Endothelial cell of umbilical vein (primary cell): ENCODE data around the gene RAB33B. TPM values are rescaled to one million over a fixed set of nuclear protein-coding genes. Genes with fewer than 3 reads are reported as not detected.

Experiments
- BruUV-seq: library from RNA; stranded (reverse); fragments of 400-500 nt; replicated peaks from 2 replicates; lab custom pipeline; 2021; lab: Mats Ljungman, UMichigan
- CTCF ChIA-PET: fragments of 300-600, 350-600 bp; sonication (Branson Sonifier 250); formaldehyde crosslinking; loops from one replicate; lab custom pipeline; 2021; ENCODE audit warnings: antibody characterized with exemption, inconsistent platforms; lab: Charles Lee
- POLR2A ChIA-PET: fragments of 300-600, 350-600 bp; sonication (Branson Sonifier 250); formaldehyde crosslinking; loops from one replicate; lab custom pipeline; 2021; ENCODE audit warnings: antibody characterized with exemption, inconsistent platforms; lab: Charles Lee
- DNase-seq: peaks from one replicate; pipeline ENCODE4 v3.0.0-alpha.2; 2011; ENCODE audit warnings: low read depth, low spot score
- FAIRE-seq: peaks from 2 replicates; lab custom pipeline; 2011; peaks lifted over from hg19 to GRCh38; lab: Jason Lieb, UNC
- H2AFZ ChIP-seq: 2 replicates; pipeline ENCODE4 v1.6.0; 2012; ENCODE audit warnings: low read depth, low read length, control low read depth, inconsistent platforms
- H3K27ac ChIP-seq: 2 replicates; pipeline ENCODE4 v1.5.1; 2011; ENCODE audit warnings: low read depth, mild to moderate bottlenecking, control low read depth, low read length, moderate library complexity; ENCODE audit not compliant: insufficient read depth
- H3K27me3 ChIP-seq, 2 experiments: 2 replicates each; pipeline versions ENCODE4 v1.6.0 to v1.6.1; 2011; ENCODE audit warnings: low read length in 2 of 2, mixed read lengths in 1 of 2; ENCODE audit not compliant: control insufficient read depth in 2 of 2, insufficient read depth in 2 of 2
- H3K36me3 ChIP-seq, 2 experiments: 2 replicates in 1 of 2; 3 replicates in 1 of 2; pipeline ENCODE4 v1.5.1; 2011; ENCODE audit warnings: low read length in 2 of 2, mild to moderate bottlenecking in 1 of 2, moderate library complexity in 1 of 2; ENCODE audit not compliant: control insufficient read depth in 2 of 2, insufficient read depth in 2 of 2; ENCODE audit errors: extremely low read depth in 1 of 2
- H3K4me1 ChIP-seq: 3 replicates; pipeline ENCODE4 v1.5.1; 2011; ENCODE audit warnings: mild to moderate bottlenecking, low read length; ENCODE audit not compliant: control insufficient read depth, insufficient read depth; ENCODE audit errors: extremely low read depth
- H3K4me2 ChIP-seq: 2 replicates; pipeline ENCODE4 v1.6.1; 2011; ENCODE audit warnings: low read length, control low read depth, mixed read lengths; ENCODE audit not compliant: insufficient read depth
- H3K4me3 ChIP-seq, 3 experiments: fragments of 200-600 bp in 1 of 3; sonication (generic), shearing (Covaris generic) in 1 of 3; replicated peaks in 1 of 3; 2 replicates each; pipeline ENCODE4 v1.5.1; 2011 to 2016; ENCODE audit warnings: control low read depth in 3 of 3, low read length in 3 of 3, mild to moderate bottlenecking in 2 of 3, inconsistent platforms in 1 of 3, low read depth in 1 of 3, moderate library complexity in 1 of 3; ENCODE audit not compliant: insufficient read depth in 1 of 3
- H3K79me2 ChIP-seq: 2 replicates; pipeline ENCODE4 v1.6.0; 2012; ENCODE audit warnings: low read length, inconsistent platforms; ENCODE audit not compliant: control insufficient read depth, insufficient read depth
- H3K9ac ChIP-seq: replicated peaks from 2 replicates; pipeline ENCODE3; 2011; ENCODE audit warnings: low read length, control low read depth; ENCODE audit not compliant: insufficient read depth; ENCODE audit errors: extremely low read depth
- H3K9me1 ChIP-seq: replicated peaks from 3 replicates; pipeline ENCODE4 v1.6.0; 2011; ENCODE audit warnings: mild to moderate bottlenecking, low read length; ENCODE audit not compliant: control insufficient read depth, insufficient read depth; ENCODE audit errors: extremely low read depth
- H3K9me3 ChIP-seq: replicated peaks from 2 replicates; pipeline ENCODE4 v1.5.1; 2012; ENCODE audit warnings: low read length, inconsistent platforms; ENCODE audit not compliant: control insufficient read depth, insufficient read depth
- H4K20me1 ChIP-seq: replicated peaks from 2 replicates; pipeline ENCODE3; 2011; ENCODE audit warnings: mild to moderate bottlenecking, low read length; ENCODE audit not compliant: control insufficient read depth, insufficient read depth; ENCODE audit errors: extremely low read depth
- EZH2 ChIP-seq: IDR thresholded peaks from 2 replicates; pipeline ENCODE4 v1.6.1; 2012; ENCODE audit warnings: borderline replicate concordance, low read depth, mild to moderate bottlenecking, moderate library complexity, low read length, inconsistent platforms; ENCODE audit not compliant: severe bottlenecking
- FOS ChIP-seq: IDR thresholded peaks from 2 replicates; pipeline ENCODE4 v1.6.1; 2011; ENCODE audit warnings: mild to moderate bottlenecking, low read length, moderate library complexity, borderline replicate concordance; ENCODE audit not compliant: insufficient read depth
- GATA2 ChIP-seq: IDR thresholded peaks from 2 replicates; pipeline ENCODE4 v1.7.0; 2011; ENCODE audit warnings: low read depth, mild to moderate bottlenecking, moderate library complexity, mixed read lengths, low read length; ENCODE audit not compliant: insufficient read length, insufficient read depth
- JUN ChIP-seq: IDR thresholded peaks from 2 replicates; pipeline ENCODE4 v1.6.1; 2011; ENCODE audit warnings: borderline replicate concordance, low read depth; ENCODE audit not compliant: insufficient read length, insufficient read depth
- MYC ChIP-seq: IDR thresholded peaks from one replicate; pipeline ENCODE4 v1.6.1; 2011; ENCODE audit warnings: mild to moderate bottlenecking, low read depth, low read length
- POLR2A ChIP-seq: IDR thresholded peaks from 2 replicates; pipeline ENCODE4 v1.6.1; 2012; ENCODE audit warnings: low read depth, mild to moderate bottlenecking, control low read depth, low read length
- POLR2AphosphoS5 ChIP-seq: IDR thresholded peaks from 2 replicates; pipeline ENCODE4 v1.6.1; 2012; ENCODE audit warnings: low read depth, mild to moderate bottlenecking, control low read depth, low read length, moderate library complexity; ENCODE audit not compliant: insufficient read depth
- dilution Hi-C: fragments of 300-500 bp; cut with MboI; formaldehyde crosslinking; loops from one replicate; pipeline ENCODE4 v1.15.0; 2019; ENCODE audit warnings: low sequenced_read_pairs; ENCODE audit not compliant: extremely low pct_ligation_motif_present
- intact Hi-C: fragments of 100-400 bp; cut with micrococcal nuclease; formaldehyde crosslinking; loops from one replicate; pipeline ENCODE4 v1.10.0; 2022
- polyA plus RNA-seq, 4 experiments: library from polyadenylated mRNA; depleted of rRNA in 3 of 4; stranded (reverse) in 3 of 4; unstranded in 1 of 4; fragments of >200 nt; gene quantifications; 2 replicates each; pipeline versions ENCODE4 v1.2.1 to v1.2.3, GENCODE V29; 2011 to 2012; ENCODE audit warnings: missing spikeins in 1 of 4
- total RNA-seq: library from RNA; stranded (reverse); gene quantifications from 2 replicates; pipeline ENCODE4 v1.2.3, GENCODE V29; 2021
- TF ChIP-seq, protein P1 (sequence below), 2 donors: IDR thresholded peaks; 1 replicate in 1 of 2; 2 replicates in 1 of 2; pipeline ENCODE4 v1.5.1; 2011; ENCODE audit warnings: low read length in 2 of 2, mild to moderate bottlenecking in 2 of 2, moderate library complexity in 2 of 2, control low read depth in 1 of 2, inconsistent platforms in 1 of 2, low read depth in 1 of 2; ENCODE audit not compliant: insufficient read depth in 1 of 2; ENCODE audit errors: extremely low read depth in 1 of 2
- TF ChIP-seq, protein P2 (sequence below): IDR thresholded peaks from 2 replicates; pipeline ENCODE4 v1.6.1; 2011; ENCODE audit not compliant: insufficient read depth, insufficient read length

The RAB33B gene
- total and polyA plus RNA-seq, 2 donors (not counting 3 experiments of a cell fraction or from before 2014, with no cell fraction given): 7.8 to 14.7 TPM

DNA sequence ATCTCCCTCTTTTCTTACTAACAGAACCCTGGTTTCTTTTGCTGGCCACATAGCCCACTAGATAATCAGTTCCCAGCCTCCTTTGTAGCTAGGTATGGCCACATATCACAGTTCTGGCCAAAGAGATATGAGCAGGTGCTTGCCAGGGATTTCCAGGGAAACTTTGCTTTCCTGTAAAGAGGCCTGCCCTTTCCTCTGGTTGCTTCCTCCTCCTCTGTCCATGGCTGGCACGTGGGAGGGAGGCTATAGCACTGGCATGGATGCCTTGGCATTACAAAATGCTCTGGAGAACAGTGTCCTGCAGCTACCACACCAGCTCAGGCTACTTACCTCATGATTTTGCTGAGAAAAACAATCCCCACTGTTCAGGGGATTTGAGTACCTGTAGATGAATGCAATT, 27.5 kb downstream of the RAB33B start:
- no peak overlapping the region for H3K9ac ChIP-seq
- DNase-seq (no peak), FAIRE-seq (no peak)
- no peaks in the 10 kb centered on the region for H3K9me1 ChIP-seq
- H3K27me3 ChIP-seq: no peaks in the 10 kb centered on the region
- no peaks in the 10 kb centered on the region for H4K20me1 ChIP-seq
- H3K4me3 ChIP-seq: no peak overlapping the region
- H3K4me2 ChIP-seq: no peak overlapping the region
- H3K9me3 ChIP-seq: no peaks in the 10 kb centered on the region
- CTCF ChIA-PET: no interaction called here
- BruUV-seq: no TSS peak
- TF ChIP-seq, protein P1, sequence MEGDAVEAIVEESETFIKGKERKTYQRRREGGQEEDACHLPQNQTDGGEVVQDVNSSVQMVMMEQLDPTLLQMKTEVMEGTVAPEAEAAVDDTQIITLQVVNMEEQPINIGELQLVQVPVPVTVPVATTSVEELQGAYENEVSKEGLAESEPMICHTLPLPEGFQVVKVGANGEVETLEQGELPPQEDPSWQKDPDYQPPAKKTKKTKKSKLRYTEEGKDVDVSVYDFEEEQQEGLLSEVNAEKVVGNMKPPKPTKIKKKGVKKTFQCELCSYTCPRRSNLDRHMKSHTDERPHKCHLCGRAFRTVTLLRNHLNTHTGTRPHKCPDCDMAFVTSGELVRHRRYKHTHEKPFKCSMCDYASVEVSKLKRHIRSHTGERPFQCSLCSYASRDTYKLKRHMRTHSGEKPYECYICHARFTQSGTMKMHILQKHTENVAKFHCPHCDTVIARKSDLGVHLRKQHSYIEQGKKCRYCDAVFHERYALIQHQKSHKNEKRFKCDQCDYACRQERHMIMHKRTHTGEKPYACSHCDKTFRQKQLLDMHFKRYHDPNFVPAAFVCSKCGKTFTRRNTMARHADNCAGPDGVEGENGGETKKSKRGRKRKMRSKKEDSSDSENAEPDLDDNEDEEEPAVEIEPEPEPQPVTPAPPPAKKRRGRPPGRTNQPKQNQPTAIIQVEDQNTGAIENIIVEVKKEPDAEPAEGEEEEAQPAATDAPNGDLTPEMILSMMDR (IDR thresholded peaks at IDR 0.05; ENCODE audit: extremely low read depth in 1 of 2, insufficient read depth in 1 of 2, low read depth in 1 of 2, low read length in 2 of 2): no peak
- H3K36me3 ChIP-seq: no peaks in the 10 kb centered on the region
- dilution Hi-C loops: no loop called here
- intact Hi-C loops: no loop called here
- H2AFZ ChIP-seq: no peak overlapping the region
- H3K4me1 ChIP-seq: no peaks in the 10 kb centered on the region
- H3K27ac ChIP-seq: no peak overlapping the region
- H3K79me2 ChIP-seq: no peaks in the 10 kb centered on the region
- POLR2A ChIA-PET: no interaction called here

DNA sequence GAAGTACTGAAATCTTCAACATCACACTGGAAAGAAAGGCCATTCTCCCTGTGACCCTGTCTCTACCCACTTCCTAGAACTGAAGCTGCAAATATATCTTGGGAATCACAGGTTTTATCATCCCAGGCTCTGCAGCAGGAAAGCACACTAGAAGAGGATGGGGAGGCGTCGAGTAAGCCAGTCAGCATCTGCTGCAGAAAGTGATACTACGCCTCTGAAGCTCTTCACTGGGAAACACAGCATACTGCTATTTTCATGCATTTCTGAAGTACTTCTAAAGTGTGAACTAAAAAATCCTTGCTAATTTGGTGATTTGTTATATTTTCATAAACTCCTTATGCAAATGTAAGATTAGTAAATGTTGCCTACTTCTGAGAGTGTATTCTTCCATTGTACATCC, 29.1 kb downstream of the RAB33B start:
- CTCF ChIA-PET: interaction anchor here (0.9 to 3.1 kb wide), 2 partner anchors 14 to 18 kb away, joined by 4 to 12 read pairs; no protein-coding TSS in a partner anchor

More for the DNA sequence above, 29.1 kb downstream of the RAB33B start:
- H3K79me2 ChIP-seq: no peaks in the 10 kb centered on the region
- peaks cover 8% of the 10 kb centered on the region for H3K4me1 ChIP-seq
- no peak for FAIRE-seq
- no peaks in the 10 kb centered on the region for H4K20me1 ChIP-seq
- H3K9ac ChIP-seq: no peak overlapping the region
- no peak overlapping the region for H3K4me3 ChIP-seq
- H3K9me1 ChIP-seq: no peaks in the 10 kb centered on the region
- H3K9me3 ChIP-seq: no peaks in the 10 kb centered on the region
- intact Hi-C loops: no loop called here
- no TSS peak for BruUV-seq
- POLR2A ChIA-PET: no interaction called here
- H3K27me3 ChIP-seq: no peaks in the 10 kb centered on the region
- H3K27ac ChIP-seq: no peak overlapping the region
- TF ChIP-seq, protein P1 (IDR thresholded peaks at IDR 0.05; ENCODE audit: extremely low read depth in 1 of 2, insufficient read depth in 1 of 2, low read depth in 1 of 2, low read length in 2 of 2): no peak
- TF ChIP-seq POLR2AphosphoS5 (no peak), POLR2A (no peak), JUN (no peak), EZH2 (no peak), MYC (no peak), FOS (no peak), GATA2 (no peak)
- TF ChIP-seq, protein P2, sequence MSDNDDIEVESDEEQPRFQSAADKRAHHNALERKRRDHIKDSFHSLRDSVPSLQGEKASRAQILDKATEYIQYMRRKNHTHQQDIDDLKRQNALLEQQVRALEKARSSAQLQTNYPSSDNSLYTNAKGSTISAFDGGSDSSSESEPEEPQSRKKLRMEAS: no peak
- DNase-seq: no peak
- dilution Hi-C loops: no loop called here
- H3K36me3 ChIP-seq: no peaks in the 10 kb centered on the region
- no peak overlapping the region for H3K4me2 ChIP-seq
- H2AFZ ChIP-seq: no peak overlapping the region
